T-helper 2 cell treated with Interferon-gamma antibody and Interleukin-4, amounts not matched to agents 100 ng/mL and 5 ng/mL, for 36 hours (primary cell): ENCODE results near the gene CHCHD4. TPM values are rescaled to one million over a fixed set of nuclear protein-coding genes. Genes with fewer than 3 reads are reported as not detected.

Experiments used
- intact Hi-C: fragments of 100-400 bp; cut with micrococcal nuclease; formaldehyde crosslinking; loops from one replicate; pipeline ENCODE4 v1.15.1; 2023
- total RNA-seq: library from RNA; stranded (reverse); gene quantifications from 2 replicates; pipeline ENCODE4 v1.2.3, GENCODE V29; 2022

CHCHD4 gene
- total RNA-seq, result 17.8 and 19.7 TPM in 2 replicates

- intact Hi-C loops, result loop anchor here (1.0 to 10.0 kb wide), 10 partner anchors 20 to 1082 kb away; partner anchors contain the start of genes CAPN7, CCDC174, HDAC11 and LSM3
These were observed at the start of gene CHCHD4, which contains the start of gene TMEM43 for GRCh38 chr3:14124615-14125192. TSS of gene CHCHD4 (minus strand) at chr3:14124870. CDS start at chr3:14124676, 194 bp downstream. TSS of gene TMEM43 (plus strand) at chr3:14125052. CDS start at chr3:14125194, 142 bp downstream.

GRCh38 chr3:14172496-14172895 lies 47.8 kb upstream of the CHCHD4 start:
- intact Hi-C loops, result loop anchor here (10.0 kb wide), 1 partner anchor 262 kb away; no protein-coding TSS in a partner anchor

DNA sequence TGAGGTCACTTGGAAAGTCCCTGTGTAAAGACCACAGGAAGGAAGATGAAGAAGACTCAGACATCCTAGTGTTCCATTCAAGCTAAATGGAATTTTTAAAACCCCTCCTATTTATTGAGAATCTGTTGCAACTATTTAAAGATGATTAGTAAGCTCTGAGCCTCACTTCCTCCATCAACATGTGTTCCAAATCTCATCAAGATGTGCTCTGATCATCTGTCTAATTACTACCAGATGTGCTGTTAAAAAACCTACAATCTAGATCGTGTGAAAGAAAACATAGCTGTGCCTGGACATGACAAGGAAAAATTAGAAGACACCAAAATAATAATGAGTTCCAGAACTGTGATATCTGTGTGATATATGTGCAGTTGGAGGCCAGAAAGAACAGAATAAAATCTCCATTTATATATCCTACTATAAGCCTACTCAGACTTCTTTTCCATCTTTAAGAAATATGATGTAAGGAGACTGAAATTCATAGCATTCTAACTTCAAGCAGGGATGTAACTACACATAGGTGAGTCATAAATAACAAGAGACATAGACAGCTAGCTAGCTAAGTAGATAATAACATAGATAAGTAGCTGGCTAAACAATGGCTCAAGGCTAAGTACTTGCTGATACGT lies 46.0 kb upstream of the CHCHD4 start:
- intact Hi-C loops, result loop anchor here (10.0 kb wide), 1 partner anchor 264 kb away; no protein-coding TSS in a partner anchor

DNA sequence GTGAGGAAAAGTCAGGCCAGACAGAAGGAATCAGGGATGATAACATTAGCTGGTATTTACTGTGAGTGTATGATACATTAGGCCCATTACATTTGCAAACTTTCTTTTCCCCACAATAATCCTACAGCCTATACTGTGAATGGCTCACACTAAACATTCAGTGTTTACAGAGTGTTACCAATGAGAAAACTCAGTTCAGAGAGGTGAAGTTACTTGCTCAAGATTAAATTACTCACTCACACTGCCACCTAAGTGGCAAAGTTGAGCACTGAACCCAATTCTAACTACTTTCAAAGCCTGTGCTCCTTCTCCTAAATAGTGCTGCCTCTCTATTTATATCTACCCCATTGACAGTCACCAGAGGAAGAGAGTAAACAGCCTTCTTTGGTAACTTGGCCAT lies 45.2 kb upstream of the CHCHD4 start:
- intact Hi-C loops, result loop anchor here (10.0 kb wide), 1 partner anchor 265 kb away; no protein-coding TSS in a partner anchor

DNA sequence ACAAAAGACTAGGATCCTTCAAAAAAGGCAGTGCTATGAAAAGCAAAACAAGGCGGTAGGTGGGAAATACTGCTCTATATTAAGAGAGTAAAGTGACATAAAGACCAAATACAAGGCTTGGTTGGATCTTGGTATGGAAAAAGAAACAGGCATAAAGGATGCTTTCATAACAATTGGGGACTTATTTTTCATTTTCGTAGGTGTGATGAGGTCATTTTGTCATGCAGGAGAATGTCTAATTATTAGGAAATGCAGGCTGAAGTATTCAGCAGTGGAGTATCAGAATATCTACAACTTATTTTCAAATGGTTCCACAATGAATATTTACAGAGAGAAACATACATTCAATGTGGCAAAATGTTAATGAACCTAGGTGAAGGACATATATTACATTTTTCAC lies 44.8 kb upstream of the CHCHD4 start:
- intact Hi-C loops, result no loop called here

DNA sequence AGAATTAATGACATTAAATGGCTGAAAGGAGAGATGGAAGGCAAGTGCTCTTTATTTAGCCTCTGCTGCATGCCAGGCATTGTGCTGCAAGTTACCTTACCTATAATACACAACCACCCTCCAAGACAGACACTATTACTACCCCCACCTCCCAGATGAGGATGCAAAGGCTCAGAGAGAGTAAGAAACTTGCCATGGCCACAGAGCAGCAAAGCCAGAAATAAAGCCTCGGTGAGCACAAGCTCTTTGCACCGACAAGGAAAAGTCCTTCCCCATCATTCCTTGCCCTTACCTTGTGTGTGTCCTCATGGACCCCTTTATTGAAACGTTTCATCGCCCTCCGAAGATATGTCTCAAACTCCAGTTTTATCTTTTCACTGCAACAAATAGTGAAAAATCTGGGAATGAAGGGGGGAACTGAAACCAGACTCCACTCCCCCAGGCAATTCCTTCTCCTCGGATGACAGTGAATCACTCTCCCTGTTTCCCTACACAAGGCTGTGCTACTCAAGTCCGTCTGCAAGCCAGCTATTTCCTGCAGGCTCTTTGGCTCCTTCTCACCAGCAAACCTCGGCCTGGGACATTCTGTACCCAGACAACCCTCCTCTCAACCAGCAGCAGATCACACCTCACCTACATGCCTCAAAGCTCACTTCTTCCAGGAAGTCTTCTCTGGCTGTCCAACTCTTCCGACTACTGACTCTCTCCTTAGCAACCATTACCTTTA lies 42.4 kb upstream of the CHCHD4 start:
- intact Hi-C loops, result no loop called here

DNA sequence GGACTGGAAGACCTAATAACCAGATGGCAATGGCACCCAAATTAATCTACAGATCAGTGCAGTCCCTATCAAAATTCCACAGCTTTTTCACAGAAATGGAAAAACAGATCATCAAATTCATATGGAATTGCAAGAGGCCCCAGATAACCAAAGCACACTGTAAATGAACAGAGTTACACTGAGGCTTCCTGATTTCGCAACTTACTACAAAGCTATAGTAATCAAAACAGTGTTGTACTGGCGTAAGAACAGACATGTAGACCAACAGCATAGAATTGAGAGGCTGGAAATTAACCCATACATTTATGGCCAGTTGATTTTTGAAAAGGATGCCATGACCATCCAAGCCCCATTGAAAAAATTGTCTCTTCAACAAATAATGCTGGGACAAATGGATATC lies 37.5 kb upstream of the CHCHD4 start:
- intact Hi-C loops, result no loop called here

GRCh38 chr3:14161282-14161681 lies 36.6 kb upstream of the CHCHD4 start:
- intact Hi-C loops, result no loop called here

DNA sequence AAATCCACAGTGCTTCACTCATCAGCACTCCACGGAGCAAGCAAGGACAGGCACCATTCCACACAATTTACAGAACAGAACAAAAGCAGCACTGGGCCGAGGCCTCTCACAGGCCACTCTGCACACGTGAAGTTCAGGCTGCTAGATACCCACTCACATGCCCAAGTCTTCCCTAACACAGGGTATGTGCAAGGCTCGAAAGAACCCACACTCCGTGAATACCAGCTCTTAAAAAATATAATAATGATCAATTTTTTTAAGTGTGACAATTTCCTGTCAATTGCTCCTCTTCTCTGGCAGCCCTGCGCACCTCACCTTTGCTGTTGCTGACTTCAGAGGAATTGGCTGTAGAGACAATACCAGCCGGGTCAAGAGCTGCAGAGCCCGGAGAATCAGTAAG lies 34.8 kb upstream of the CHCHD4 start:
- intact Hi-C loops, result no loop called here

DNA sequence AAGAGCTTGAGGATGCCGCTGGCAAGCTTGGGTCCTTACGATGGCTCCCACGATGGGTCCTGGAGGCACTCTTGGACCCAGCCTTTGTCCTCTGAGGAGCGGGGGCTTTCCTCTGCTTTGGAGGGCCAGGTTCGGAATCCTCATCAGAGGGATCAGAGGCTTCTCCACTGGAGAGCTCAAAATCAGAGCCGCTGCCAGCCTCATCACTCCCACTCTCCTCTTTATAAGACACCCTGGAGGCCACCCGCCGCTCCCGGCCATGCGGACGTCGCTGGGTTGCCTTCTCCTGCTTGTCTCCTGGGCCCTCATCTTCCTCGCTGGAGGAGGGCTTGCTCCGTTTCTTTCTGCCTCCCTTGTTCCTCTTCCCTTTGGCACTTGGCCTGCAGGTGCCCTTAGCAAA lies 33.7 kb upstream of the CHCHD4 start:
- intact Hi-C loops, result no loop called here

DNA sequence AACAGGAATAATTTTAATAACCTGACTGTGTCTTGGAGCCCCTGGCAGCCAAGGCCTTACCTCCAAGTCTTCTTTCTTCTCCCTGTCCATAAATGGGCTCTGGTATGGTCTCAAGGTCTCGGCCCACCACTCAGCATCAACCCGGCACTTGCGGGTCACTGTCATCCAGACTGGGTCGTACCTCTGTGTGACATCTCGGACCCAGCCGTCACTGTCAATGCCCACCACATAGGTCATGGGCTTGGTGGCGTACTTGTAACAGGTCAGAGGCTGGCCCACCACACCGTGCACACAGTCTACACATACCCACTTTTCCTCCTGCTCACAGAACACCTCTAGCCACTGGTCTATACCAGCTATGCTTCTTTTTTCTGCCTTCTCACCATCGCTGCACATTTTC lies 33.3 kb upstream of the CHCHD4 start:
- intact Hi-C loops, result no loop called here

- intact Hi-C loops, result no loop called here
These were observed 32.3 kb upstream of the CHCHD4 start for GRCh38 chr3:14156843-14157561.

- intact Hi-C loops, result no loop called here
These were observed 31.5 kb upstream of the CHCHD4 start for GRCh38 chr3:14156201-14156600.

GRCh38 chr3:14154895-14155440 lies 30.3 kb upstream of the CHCHD4 start:
- intact Hi-C loops, result no loop called here

DNA sequence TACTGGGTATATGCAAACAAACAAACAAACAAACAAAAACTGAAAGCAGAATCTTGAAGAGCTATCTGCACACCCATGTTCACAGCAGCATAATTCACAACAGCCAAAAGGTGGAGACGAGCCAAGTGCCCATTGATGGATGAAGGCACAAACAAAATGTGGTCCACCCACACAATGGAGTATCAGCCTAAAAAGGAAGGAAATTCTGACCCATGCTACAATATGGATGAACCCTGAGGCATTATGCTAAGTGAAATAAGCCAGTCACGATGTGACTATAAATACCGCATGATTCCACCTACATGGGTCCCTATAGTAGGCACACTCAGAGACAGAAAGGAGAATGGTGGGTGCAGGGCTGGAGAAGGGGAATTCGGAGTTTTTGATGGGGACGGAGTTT lies 29.6 kb upstream of the CHCHD4 start:
- intact Hi-C loops, result no loop called here

DNA sequence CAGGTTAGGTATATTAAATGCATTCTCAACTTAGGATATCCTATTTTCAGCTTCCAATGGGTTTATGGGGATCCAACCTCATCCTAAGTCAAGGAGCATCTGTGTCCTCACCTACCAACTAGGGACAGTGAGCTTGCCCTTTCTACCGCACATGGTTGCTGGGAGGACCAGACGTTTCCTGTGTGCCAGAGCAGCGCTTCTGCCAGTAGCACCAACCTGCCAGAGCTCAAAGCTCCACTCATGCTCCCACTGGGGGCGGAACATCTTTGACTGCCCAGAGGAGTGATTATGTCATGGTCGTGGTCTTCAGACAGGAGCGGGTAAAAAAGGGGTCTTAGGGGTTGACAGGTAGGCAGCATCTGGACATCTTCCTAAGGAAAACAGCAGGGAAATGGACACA lies 29.0 kb upstream of the CHCHD4 start:
- intact Hi-C loops, result no loop called here

DNA sequence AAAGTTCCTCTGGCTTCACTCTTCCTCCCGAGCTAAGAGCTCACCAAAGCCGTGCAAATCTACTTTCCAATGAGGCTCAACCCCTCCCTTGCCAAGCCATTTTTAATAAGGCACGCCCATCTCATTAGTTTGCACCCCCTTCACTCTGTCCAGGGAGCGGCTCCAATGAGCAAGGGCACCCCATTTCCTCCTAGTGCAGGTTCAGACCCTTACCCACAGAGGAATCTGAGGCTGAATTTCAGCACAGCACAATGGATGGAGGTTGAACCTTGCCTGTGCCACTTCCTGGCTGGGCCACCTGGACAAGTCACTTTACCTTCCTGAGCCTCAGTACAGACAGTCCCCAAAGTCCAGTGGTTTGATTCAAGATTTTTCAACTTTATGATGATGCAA lies 28.3 kb upstream of the CHCHD4 start:
- intact Hi-C loops, result no loop called here

DNA sequence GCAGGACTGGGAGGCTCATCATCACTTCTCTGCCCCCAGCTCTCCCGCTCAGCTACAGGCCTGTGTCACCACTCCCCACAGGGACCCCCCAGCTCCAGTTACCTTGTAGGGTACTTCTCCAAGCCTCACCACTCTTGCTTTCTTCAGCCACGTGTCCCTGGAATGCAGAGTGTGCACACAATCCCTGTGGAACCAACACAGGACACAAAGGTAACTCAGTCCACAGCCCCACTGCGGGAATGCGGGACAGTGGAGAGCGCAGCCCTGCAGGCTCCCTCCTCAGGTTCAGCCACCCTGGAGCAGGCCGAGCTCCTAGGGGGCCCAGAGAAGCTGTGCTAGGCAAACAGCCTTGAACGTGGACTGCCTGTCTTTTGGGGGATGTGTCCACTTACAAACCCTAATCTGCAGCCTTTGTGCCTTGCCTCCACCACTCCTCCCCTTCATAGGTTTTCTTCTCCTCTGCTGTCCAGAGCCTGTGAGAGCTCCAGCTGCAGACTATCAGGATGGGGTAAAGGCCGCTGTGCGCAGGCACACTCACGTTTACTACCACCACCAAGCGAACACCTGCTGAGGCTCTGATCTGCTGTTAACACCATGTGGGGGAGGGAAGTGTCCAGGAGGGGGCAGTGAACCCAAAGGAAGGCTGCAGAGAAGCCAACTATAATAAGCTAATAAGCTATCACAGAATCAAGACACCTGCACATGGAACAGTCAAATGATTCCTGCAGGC lies 27.7 kb upstream of the CHCHD4 start:
- intact Hi-C loops, result no loop called here

DNA sequence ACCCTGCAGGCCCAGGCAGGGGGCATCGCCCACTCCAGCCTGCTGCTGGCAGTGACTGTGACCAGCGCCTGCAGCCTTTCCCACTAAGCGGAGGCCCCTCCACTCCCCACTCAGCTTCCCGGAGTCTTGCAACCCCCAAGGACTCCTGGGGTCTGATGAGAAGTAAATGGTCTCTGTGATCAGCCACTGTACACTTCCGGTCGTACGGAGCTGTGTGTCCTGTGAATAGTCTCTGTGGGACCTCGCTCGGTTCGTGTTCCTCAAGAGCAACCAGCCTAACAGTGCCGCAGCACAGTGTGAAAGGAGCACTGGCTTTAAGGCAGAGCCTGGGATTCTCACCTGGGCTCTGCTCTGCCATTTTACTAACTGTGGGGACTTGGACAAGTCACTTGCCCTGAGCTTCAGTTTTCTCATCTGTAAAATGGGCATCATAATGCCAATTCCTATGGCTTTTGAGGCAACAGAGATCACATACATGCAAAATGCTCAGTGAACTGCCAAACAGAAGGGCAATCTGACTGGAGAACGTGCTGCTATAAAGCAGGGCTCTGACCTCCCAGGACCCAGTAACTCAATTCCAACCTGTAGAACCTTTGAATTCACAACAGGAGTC lies 26.9 kb upstream of the CHCHD4 start:
- intact Hi-C loops, result no loop called here
